GM12891 (cell line): ENCODE data around the gene RHOU.

Source experiments
- POLR2A ChIP-seq: IDR thresholded peaks from 2 replicates; pipeline ENCODE4 v1.6.1; 2011; ENCODE audit warnings: low read depth, low read length, control low read depth
- POLR2AphosphoS5 ChIP-seq: IDR thresholded peaks from 2 replicates; pipeline ENCODE4 v1.6.1; 2011; ENCODE audit warnings: low read depth, low read length, control low read depth
- POU2F2 ChIP-seq: IDR thresholded peaks from 2 replicates; pipeline ENCODE4 v1.6.1; 2011; ENCODE audit warnings: low read depth, mild to moderate bottlenecking, control low read depth, low read length, moderate library complexity

DNA sequence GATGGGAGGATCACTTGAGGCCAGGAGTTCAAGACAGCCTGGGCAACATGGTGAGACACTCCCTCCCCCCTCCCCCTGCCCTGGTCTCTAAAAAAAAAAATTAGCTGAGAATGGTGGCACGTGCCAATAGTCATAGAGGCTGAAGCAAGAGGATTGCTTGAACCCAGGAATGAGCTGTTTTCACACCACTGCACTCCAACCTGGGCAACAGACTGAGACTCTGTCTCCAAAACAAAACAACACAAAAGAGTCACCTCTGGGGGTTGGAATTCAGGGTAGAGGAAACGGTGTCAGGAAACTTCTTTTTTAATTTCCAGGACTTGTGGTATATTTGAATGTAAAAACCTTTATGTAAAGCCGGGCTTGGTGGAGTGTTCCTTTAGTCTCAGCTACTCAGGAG lies 43.2 kb downstream of the RHOU start:
- TF ChIP-seq POLR2AphosphoS5 (no peak), POLR2A (no peak), POU2F2 (no peak)
